Uterus (tissue), 2 donors: Measurements from ENCODE around the gene TNFAIP2.

Experiments
- POLR2A ChIP-seq, 2 donors: fragments of 450-650 bp; IDR thresholded peaks; one replicate each; pipeline ENCODE4 v1.6.1; 2016; ENCODE audit warnings: antibody characterized with exemption in 2 of 2, mild to moderate bottlenecking in 1 of 2, moderate library complexity in 1 of 2
- TF ChIP-seq, protein P1 (sequence below), 4 experiments: fragments of 200-600 bp in 2 of 4; fragments of 450-650 bp in 2 of 4; sonication (generic) in 2 of 4; IDR thresholded peaks; one replicate each; pipeline ENCODE4 v1.5.1; 2016 to 2019; ENCODE audit warnings: antibody characterized with exemption in 4 of 4, mild to moderate bottlenecking in 2 of 4, moderate library complexity in 1 of 4

DNA sequence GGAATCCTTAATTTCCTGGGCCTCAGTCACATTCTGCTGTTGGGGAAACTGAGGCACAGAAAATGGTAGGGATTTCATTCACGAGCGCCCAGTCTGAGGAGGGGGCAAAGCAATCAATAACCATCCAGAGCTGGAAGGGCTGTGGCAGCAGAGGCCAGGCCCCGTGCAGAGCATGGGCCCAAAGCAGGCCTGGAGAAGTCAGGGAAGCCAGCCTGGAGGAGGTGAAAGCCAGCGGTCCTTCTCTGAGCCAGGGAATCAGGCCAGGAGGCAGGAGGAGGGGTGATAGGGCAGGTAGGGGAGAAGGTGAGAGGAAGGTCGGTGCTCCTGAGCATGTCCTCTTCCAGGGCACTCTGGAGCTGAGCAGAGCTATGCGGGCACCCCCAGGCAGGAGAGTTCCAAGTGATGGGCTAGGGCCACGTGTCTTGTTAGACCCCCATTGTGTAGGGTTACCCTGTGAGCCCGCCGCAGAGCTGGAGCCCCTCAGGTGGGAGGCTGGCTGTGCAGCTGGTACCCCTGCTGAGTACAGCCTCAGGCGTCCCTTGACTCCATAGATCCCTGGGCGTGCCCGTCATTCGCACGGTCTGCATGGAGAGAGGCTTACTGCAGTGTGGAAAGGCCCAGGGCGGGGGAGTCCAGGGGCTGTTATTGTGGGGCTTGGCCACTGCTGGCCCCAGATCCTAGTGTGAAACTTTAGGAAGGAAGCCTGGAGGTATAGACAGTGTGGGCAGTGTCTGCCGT is 4.8 kb downstream of the TNFAIP2 start:
- TF ChIP-seq POLR2A (IDR thresholded peaks at IDR 0.05) = no peak
- TF ChIP-seq, protein P1, sequence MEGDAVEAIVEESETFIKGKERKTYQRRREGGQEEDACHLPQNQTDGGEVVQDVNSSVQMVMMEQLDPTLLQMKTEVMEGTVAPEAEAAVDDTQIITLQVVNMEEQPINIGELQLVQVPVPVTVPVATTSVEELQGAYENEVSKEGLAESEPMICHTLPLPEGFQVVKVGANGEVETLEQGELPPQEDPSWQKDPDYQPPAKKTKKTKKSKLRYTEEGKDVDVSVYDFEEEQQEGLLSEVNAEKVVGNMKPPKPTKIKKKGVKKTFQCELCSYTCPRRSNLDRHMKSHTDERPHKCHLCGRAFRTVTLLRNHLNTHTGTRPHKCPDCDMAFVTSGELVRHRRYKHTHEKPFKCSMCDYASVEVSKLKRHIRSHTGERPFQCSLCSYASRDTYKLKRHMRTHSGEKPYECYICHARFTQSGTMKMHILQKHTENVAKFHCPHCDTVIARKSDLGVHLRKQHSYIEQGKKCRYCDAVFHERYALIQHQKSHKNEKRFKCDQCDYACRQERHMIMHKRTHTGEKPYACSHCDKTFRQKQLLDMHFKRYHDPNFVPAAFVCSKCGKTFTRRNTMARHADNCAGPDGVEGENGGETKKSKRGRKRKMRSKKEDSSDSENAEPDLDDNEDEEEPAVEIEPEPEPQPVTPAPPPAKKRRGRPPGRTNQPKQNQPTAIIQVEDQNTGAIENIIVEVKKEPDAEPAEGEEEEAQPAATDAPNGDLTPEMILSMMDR (IDR thresholded peaks at IDR 0.05) = no peak
